Umbilical cord (tissue), 2 donors: ENCODE results near the gene EPS8L1. TPM values are rescaled to one million over a fixed set of nuclear protein-coding genes. Genes with fewer than 3 reads are reported as not detected.

ENCODE experiments used
- DNase-seq: peaks from one replicate; pipeline ENCODE4 v3.0.0-alpha.2; 2015; ENCODE audit warnings: low spot score
- total RNA-seq: library from RNA; depleted of rRNA; stranded (reverse); fragments of >200 nt; gene quantifications from one replicate; pipeline ENCODE4 v1.2.3, GENCODE V29; 2014; ENCODE audit warnings: low replicate concordance; ENCODE audit not compliant: insufficient read depth

EPS8L1 gene
- total RNA-seq, 1 donor from 2014 or later: 5.8 TPM

GRCh38 chr19:55114566-55115145, 39.0 kb downstream of the EPS8L1 start:
- no peak for DNase-seq

- DNase-seq: no peak
Measured at GRCh38 chr19:55115446-55116065, 39.9 kb downstream of the EPS8L1 start.

GRCh38 chr19:55116232-55116858, 40.7 kb downstream of the EPS8L1 start:
- peak; percentile 83 for DNase-seq

- no peak for DNase-seq
Measured at GRCh38 chr19:55116859-55117662, 41.4 kb downstream of the EPS8L1 start, which contains the start of gene PPP1R12C. PPP1R12C (minus strand) TSS chr19:55117637; CDS start chr19:55117543, 94 bp downstream.

- DNase-seq: peak; percentile 100
Measured at GRCh38 chr19:55117663-55118391, 42.2 kb downstream of the EPS8L1 start.

GRCh38 chr19:55118401-55118991, 42.8 kb downstream of the EPS8L1 start:
- peak; percentile 69 for DNase-seq

GRCh38 chr19:55119053-55119452, 43.4 kb downstream of the EPS8L1 start:
- no peak for DNase-seq

GRCh38 chr19:55131421-55131820, 55.8 kb downstream of the EPS8L1 start:
- DNase-seq: no peak

GRCh38 chr19:55132453-55133129, 56.9 kb downstream of the EPS8L1 start:
- DNase-seq: no peak

- DNase-seq: no peak
Measured at GRCh38 chr19:55133639-55134444, 58.2 kb downstream of the EPS8L1 start.

GRCh38 chr19:55134736-55135135, 59.1 kb downstream of the EPS8L1 start:
- DNase-seq: no peak

GRCh38 chr19:55136399-55137102, 60.9 kb downstream of the EPS8L1 start:
- no peak for DNase-seq

Other genes with a start within 250 kb of the EPS8L1 start
- 0.72 TPM for gene KIR2DS4, start 243.2 kb upstream of the EPS8L1 start, total RNA-seq
- gene KIR3DL2, start 225.4 kb upstream of the EPS8L1 start, total RNA-seq: 0.72 TPM
- gene FCAR, start 201.6 kb upstream of the EPS8L1 start, total RNA-seq: not detected
- not detected for gene NCR1, start 169.7 kb upstream of the EPS8L1 start, total RNA-seq
- 0.24 TPM for gene NLRP7, start 128.3 kb upstream of the EPS8L1 start, total RNA-seq
- gene NLRP2, start 109.5 kb upstream of the EPS8L1 start, total RNA-seq: 9.6 TPM
- gene GP6, start 37.6 kb upstream of the EPS8L1 start, total RNA-seq: not detected
- 17.3 TPM for gene RDH13, start 12.7 kb upstream of the EPS8L1 start, total RNA-seq
- 31.3 TPM for gene PPP1R12C, start 41.8 kb downstream of the EPS8L1 start, total RNA-seq
- gene TNNT1, start 73.3 kb downstream of the EPS8L1 start, total RNA-seq: 0.72 TPM
- gene TNNI3, start 81.9 kb downstream of the EPS8L1 start, total RNA-seq: 3.6 TPM
- gene DNAAF3, start 90.7 kb downstream of the EPS8L1 start, total RNA-seq: 1.4 TPM
- gene SYT5, start 104.4 kb downstream of the EPS8L1 start, total RNA-seq: 1.9 TPM
- 0.24 TPM for gene PTPRH, start 133.6 kb downstream of the EPS8L1 start, total RNA-seq
- gene TMEM86B, start 152.9 kb downstream of the EPS8L1 start, total RNA-seq: 4.1 TPM
- gene PPP6R1, start 183.1 kb downstream of the EPS8L1 start, total RNA-seq: 10.4 TPM
- 7.0 TPM for gene HSPBP1, start 204.2 kb downstream of the EPS8L1 start, total RNA-seq
- gene BRSK1, start 208.1 kb downstream of the EPS8L1 start, total RNA-seq: not detected
- gene TMEM150B, start 249.5 kb downstream of the EPS8L1 start, total RNA-seq: 2.2 TPM